IPS-18a (cell line): ENCODE results near the gene PACC1.

Source experiments
- H3K27ac ChIP-seq: one replicate; pipeline ENCODE4 v1.5.1; 2013; ENCODE audit warnings: low read length
- H3K27me3 ChIP-seq: one replicate; pipeline ENCODE4 v1.6.1; 2013; ENCODE audit warnings: mild to moderate bottlenecking, low read length; ENCODE audit not compliant: control insufficient read depth, insufficient read depth
- H3K36me3 ChIP-seq: one replicate; pipeline ENCODE4 v1.6.1; 2013; ENCODE audit warnings: low read depth, low read length; ENCODE audit not compliant: control insufficient read depth
- H3K4me1 ChIP-seq: one replicate; pipeline ENCODE4 v1.6.1; 2013; ENCODE audit warnings: low read depth, low read length; ENCODE audit not compliant: control insufficient read depth
- H3K4me3 ChIP-seq: one replicate; pipeline ENCODE4 v1.5.1; 2013; ENCODE audit warnings: low read length
- H3K9ac ChIP-seq: one replicate; pipeline ENCODE4 v1.6.1; 2013; ENCODE audit warnings: mild to moderate bottlenecking, low read length, moderate library complexity
- H3K9me3 ChIP-seq: one replicate; pipeline ENCODE4 v1.6.1; 2013; ENCODE audit warnings: low read depth, low read length; ENCODE audit not compliant: control insufficient read depth

PACC1 gene

DNA sequence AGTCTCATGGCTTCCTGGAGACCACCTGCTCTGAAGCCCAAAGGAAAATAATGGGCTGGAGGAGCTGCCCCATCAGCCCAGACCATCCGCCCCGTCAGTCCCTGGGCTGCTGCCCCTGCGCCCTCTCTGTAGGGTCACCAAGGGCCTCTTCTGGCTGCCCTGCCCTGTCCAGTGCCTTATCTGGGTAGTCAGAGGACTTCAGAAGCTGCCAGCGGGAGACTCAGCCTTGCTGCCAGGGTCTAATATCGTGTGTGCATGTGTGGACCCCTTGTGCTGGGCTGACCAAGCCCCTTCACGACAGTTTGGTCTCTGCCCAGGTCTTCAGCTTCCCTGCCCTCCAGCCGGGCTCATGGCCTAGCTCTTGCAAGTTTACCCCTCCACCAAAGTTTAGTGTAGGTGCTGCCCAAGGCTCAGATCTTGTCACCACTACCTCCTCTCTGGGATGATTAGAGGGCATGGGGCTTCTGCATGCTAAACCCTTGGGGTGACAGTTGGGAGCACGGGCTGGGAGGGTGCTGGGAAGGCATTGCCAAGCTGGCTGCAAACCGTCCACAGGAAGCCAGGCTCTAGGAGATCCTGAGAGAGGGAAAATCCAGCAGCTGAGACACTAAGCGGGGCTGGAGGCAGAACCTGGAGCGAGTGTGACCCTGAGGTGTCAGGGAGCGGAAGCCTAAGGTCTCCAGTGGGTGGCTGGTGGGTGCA lies 38.6 kb upstream of the PACC1 start:
- no peak overlapping the region for H3K4me3 ChIP-seq
- no peaks in the 10 kb centered on the region for H3K36me3 ChIP-seq
- no peaks in the 10 kb centered on the region for H3K4me1 ChIP-seq
- H3K27me3 ChIP-seq = no peaks in the 10 kb centered on the region
- no peak overlapping the region for H3K9ac ChIP-seq
- no peaks in the 10 kb centered on the region for H3K9me3 ChIP-seq
- no peak overlapping the region for H3K27ac ChIP-seq

DNA sequence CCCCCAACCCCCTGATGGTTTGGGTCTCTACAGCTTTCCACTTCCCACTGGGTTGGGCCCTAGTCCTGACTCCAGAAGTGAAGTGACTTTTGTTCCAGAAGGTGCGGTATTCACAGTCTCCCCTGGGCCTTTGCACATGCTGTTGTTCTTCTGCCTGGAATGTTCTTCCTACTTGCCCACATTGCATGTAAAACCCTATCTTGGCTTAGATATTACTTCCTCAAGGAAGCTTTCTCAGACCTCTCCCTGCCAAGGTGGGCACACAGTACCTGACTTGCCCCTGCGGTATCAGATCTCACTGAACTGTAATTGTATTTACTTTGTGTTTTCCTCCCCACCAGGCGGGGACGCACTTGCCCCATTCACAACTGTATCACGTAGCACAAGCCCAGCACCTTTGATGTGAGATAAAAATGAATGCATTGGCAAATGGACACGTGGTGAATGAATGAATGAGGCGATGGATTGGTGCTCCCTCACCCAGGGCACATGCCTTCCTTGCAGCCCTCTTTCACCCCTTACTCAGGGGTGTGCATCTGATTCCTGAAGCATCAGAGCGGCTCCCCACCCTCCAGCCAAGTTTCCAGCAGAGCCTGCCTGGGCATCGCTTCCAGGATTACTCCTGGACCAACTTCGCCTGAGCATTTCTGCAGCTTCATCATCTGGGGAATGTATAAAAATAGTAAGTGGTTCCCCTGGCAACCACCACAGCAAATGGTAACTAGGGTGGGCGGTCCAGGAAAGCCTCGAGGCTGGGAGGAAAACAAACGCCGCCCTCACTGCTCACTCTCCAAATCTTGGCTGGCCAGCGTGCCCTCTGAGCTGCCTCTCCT lies 37.9 kb upstream of the PACC1 start:
- H3K4me3 ChIP-seq = no peak overlapping the region
- no peaks in the 10 kb centered on the region for H3K9me3 ChIP-seq
- no peaks in the 10 kb centered on the region for H3K36me3 ChIP-seq
- no peaks in the 10 kb centered on the region for H3K4me1 ChIP-seq
- H3K27me3 ChIP-seq = no peaks in the 10 kb centered on the region
- no peak overlapping the region for H3K27ac ChIP-seq
- H3K9ac ChIP-seq = no peak overlapping the region

DNA sequence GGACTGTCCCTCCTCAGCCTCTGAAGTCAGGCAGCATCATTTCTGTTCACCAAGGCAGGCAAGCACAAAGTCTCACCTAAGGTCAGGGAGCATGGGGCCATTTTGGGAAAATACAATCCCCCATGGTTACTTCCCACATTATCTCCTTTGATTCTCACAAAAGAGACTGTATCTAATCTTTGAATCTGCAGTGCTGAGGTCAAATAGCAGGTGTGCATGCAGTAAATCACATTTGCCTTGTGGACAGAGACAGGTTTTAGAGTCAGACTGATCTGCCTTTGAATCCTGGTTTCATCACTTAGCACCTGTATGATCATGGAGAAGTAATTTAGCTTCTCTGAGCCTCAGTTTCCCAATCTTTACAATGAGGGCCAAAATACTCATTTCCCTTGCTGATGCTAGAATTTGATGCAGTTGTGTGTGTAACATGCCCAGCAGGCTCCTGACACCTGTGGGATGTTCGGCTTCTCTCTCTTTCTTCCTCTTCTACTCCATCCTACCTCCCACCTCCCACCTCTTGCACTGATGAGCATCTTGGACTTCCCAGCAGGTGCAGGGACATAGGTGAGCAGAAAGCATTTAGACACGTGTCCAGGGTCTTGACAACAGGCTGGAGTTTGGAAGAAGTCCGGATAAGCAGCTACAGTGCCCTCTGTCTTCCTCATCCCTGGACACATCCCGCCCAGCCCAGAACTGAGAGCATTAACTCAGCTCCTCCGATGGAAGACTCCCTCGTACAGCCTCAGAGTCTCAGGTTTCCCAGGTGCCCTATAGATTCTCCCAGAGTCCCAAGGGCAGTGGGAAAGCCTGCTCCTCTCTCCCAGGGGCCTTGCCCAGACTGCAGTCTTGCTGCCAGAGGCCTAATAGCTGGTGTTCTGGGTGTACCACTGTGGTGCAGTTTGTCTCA lies 37.0 kb upstream of the PACC1 start:
- H3K9ac ChIP-seq = no peak overlapping the region
- no peak overlapping the region for H3K4me3 ChIP-seq
- H3K27me3 ChIP-seq = no peaks in the 10 kb centered on the region
- H3K36me3 ChIP-seq = no peaks in the 10 kb centered on the region
- H3K27ac ChIP-seq = no peak overlapping the region
- H3K9me3 ChIP-seq = no peaks in the 10 kb centered on the region
- no peaks in the 10 kb centered on the region for H3K4me1 ChIP-seq

DNA sequence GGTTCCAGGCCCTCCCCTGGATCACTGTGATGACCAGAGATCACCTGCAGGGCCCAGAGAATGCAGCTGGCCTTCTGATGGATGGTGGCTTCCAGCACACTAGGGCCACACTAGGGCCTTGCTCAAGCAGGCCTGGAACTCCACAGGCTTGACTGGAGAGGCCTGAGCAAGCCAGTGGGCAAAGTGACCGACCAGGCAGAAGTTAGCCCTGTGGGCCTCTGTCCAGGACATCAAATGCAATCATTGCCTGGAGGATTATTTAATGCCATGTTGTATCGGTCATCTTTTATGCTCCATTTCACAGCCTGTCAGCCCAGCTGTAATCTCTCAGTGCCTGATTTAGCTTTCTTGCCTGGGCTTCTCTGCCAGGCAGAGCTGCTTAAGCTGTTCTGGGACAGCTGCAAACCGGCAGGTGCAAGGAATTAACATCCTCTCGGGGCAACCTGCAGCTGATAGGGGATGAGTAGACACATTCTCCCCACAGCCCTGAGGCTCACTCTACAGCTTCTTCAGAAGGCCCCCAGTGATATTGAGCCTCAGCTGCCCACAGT lies 35.7 kb upstream of the PACC1 start:
- H3K4me3 ChIP-seq = no peak overlapping the region
- no peaks in the 10 kb centered on the region for H3K9me3 ChIP-seq
- H3K36me3 ChIP-seq = no peaks in the 10 kb centered on the region
- no peak overlapping the region for H3K9ac ChIP-seq
- H3K27ac ChIP-seq = no peak overlapping the region
- H3K27me3 ChIP-seq = no peaks in the 10 kb centered on the region
- H3K4me1 ChIP-seq = no peaks in the 10 kb centered on the region

DNA sequence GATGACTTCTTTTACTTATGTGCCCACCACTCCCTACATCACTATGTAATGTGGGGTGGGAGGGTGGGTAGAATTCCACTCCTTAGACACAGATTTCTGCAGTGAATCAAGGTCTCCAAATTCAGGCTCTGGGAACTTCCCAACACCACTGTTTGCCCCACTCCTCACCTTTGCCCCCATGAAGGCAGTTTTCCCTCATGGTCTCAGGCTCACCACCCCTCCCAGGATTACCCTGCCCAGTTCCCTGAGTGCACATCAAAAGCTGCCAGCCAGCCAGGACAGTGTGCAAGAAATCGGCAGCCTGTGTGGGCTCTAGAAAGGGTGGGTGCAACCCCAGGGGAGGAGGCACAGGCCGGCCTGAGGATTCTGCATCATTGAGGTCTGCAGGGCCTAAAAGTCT lies 32.8 kb upstream of the PACC1 start:
- Histone ChIP-seq H3K27ac (no peak overlapping the region), H3K4me3 (no peak overlapping the region), H3K27me3 (no peaks in the 10 kb centered on the region), H3K9me3 (no peaks in the 10 kb centered on the region), H3K36me3 (no peaks in the 10 kb centered on the region), H3K9ac (no peak overlapping the region), H3K4me1 (no peaks in the 10 kb centered on the region)

DNA sequence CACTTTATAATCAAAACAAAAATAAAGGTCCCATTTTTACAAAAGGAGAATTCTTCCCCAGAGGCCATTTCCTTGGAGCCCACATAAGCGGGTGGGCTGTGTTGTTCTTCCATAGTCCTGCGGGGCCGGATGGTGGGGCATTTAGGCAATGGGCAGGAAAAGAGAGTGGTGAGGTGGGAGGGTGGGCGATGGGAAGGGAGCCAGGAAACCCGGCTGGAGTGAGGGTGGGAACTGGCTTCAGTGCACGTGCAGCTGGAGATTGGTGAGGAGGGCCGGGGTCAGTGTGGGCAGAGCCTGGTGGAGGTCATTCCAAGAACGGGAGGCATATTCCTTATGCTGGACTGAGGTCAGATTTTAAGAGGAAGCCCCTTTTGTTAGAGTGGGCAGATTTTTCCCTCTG lies 31.6 kb upstream of the PACC1 start:
- Histone ChIP-seq H3K9me3 (no peaks in the 10 kb centered on the region), H3K9ac (no peak overlapping the region), H3K36me3 (no peaks in the 10 kb centered on the region), H3K4me1 (no peaks in the 10 kb centered on the region), H3K27ac (no peak overlapping the region), H3K4me3 (no peak overlapping the region), H3K27me3 (no peaks in the 10 kb centered on the region)

DNA sequence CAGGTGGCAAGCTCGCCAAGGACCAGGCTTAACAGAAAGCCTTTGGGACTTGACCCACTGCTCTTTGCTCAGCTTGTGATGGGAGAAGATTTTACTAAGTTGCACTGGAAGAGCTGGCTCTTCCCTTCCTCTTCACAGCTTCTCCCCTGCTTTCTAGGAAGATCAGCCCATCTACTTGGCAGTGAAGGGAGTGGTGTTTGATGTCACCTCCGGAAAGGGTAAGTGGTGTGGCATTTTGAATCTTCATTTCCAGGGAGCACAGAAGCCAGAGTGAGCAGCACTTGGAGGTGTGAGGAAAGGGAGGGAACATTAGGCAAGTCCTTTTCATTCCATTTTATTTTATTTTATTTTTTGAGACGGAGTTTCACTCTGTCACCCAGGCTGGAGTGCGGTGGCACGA lies 27.7 kb upstream of the PACC1 start:
- no peaks in the 10 kb centered on the region for H3K4me1 ChIP-seq
- H3K27ac ChIP-seq = no peak overlapping the region
- no peak overlapping the region for H3K9ac ChIP-seq
- H3K4me3 ChIP-seq = no peak overlapping the region
- no peaks in the 10 kb centered on the region for H3K27me3 ChIP-seq
- no peaks in the 10 kb centered on the region for H3K9me3 ChIP-seq
- H3K36me3 ChIP-seq = no peaks in the 10 kb centered on the region

DNA sequence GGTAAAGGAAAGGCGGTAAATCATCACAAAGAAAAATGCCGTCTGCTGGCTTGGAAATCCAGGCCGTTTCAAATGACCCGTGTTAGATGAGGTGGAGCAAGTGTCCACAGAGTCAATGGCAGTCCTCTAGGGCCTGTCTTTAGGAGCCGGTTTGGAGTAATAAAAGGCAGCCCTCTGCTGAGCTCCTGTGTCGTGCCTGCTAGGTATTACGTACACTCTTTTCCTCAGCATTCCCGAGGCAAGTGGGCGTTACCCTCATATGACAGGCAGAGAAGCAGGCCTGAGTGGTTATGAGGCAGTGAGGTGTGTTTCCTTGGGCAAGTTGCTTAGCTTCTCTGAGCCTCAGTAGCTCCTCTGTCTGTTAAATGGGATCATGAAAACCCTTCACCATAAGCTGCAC lies 25.7 kb upstream of the PACC1 start:
- no peaks in the 10 kb centered on the region for H3K27me3 ChIP-seq

DNA sequence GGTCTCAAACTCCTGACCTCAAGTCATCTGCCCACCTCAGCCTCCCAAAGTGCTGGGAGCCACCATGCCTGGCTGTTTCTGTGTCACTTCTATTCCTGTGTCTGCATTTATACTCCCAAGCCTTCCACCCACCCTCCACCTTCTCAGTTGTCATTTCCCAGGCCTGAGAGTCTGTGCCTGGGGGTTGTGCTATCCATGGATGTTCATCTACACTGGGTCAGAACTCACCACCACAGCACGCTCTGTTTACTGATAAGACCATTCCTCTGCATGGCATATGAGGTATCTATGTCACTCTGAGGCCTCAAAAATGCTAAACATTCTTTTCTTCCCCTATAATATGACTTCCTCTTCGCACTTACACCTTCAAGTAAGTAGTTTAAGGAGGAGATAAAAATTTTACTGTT lies 24.1 kb upstream of the PACC1 start:
- no peak overlapping the region for H3K9ac ChIP-seq
- no peaks in the 10 kb centered on the region for H3K36me3 ChIP-seq
- H3K9me3 ChIP-seq = no peaks in the 10 kb centered on the region
- H3K27ac ChIP-seq = no peak overlapping the region
- no peaks in the 10 kb centered on the region for H3K27me3 ChIP-seq
- H3K4me3 ChIP-seq = no peak overlapping the region
- no peaks in the 10 kb centered on the region for H3K4me1 ChIP-seq

More for the DNA sequence above, 25.7 kb upstream of the PACC1 start:
- H3K27ac ChIP-seq = no peak overlapping the region
- H3K36me3 ChIP-seq = no peaks in the 10 kb centered on the region
- no peak overlapping the region for H3K9ac ChIP-seq
- no peaks in the 10 kb centered on the region for H3K9me3 ChIP-seq
- no peak overlapping the region for H3K4me3 ChIP-seq
- no peaks in the 10 kb centered on the region for H3K4me1 ChIP-seq

DNA sequence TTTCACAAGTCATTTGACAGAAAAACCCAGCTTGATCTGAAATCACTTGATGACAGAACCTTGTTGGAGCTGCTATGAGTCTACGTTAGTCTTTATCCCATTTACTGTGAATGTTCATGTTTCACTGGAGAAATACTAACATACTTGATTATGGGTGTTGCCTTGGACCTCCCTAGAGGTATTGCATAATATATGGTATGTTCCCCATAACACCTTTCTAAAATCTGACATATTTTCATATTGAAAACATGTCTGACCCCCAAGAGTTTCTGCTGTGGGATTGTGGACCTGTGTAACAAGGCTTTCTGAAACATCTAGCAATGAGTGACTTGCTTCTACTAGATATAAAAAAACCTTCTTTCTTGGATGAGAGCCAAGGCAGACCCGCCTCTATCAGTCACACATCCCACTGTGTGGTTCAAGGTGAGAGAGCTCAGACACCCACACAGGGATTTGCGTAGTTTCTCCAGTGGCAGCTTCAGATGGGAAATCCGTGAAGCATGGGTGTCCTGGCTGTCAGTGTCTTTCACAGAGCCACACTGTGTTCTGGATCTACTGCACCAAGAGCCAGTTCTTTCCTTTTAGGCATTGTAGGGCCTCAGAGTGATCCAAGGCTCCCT lies 22.6 kb upstream of the PACC1 start:
- no peak overlapping the region for H3K9ac ChIP-seq
- H3K36me3 ChIP-seq = no peaks in the 10 kb centered on the region

DNA sequence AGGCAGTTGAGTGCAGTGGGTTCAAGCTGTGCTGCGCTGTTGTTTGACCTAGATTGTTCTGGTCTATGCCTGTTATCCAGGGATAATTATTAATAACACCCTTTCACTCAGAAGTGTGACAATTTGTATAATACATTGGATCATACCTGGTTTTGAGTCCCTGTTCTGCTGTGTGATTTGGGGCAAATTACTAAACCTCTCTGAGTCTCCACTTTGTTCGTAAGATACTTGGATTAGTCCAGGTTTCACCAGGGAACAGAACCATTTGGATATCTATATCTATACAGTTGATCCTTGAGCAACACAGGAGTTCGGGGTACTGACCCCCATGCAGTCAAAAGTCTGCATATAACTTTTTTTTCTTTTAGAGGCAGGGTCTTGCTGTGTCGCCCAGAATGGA lies 20.3 kb upstream of the PACC1 start:
- Histone ChIP-seq H3K4me3 (no peak overlapping the region), H3K27ac (no peak overlapping the region), H3K4me1 (peaks cover 12% of the 10 kb centered on the region), H3K27me3 (no peaks in the 10 kb centered on the region), H3K9ac (no peak overlapping the region), H3K9me3 (no peaks in the 10 kb centered on the region), H3K36me3 (no peaks in the 10 kb centered on the region)

More for the DNA sequence above, 22.6 kb upstream of the PACC1 start:
- Histone ChIP-seq H3K4me3 (no peak overlapping the region), H3K27me3 (no peaks in the 10 kb centered on the region), H3K4me1 (peaks cover 3% of the 10 kb centered on the region), H3K27ac (no peak overlapping the region), H3K9me3 (no peaks in the 10 kb centered on the region)
